HEK293T (cell line): ENCODE data around the gene CD36.

ENCODE experiments used
- ARNT ChIP-seq: fragments of 450-650 bp; IDR thresholded peaks from 2 replicates; pipeline ENCODE4 v1.6.1; 2017; ENCODE audit warnings: mild to moderate bottlenecking
- BHLHE40 ChIP-seq: fragments of 450-650 bp; IDR thresholded peaks from 2 replicates; pipeline ENCODE4 v1.6.1; 2016; ENCODE audit warnings: mild to moderate bottlenecking, moderate library complexity, borderline replicate concordance
- CTBP1 ChIP-seq: fragments of 450-650 bp; IDR thresholded peaks from 2 replicates; pipeline ENCODE4 v1.6.1; 2016; ENCODE audit warnings: borderline replicate concordance
- ELF4 ChIP-seq: fragments of 450-650 bp; IDR thresholded peaks from 2 replicates; pipeline ENCODE4 v1.6.1; 2017; ENCODE audit warnings: antibody characterized with exemption
- FOXK2 ChIP-seq: fragments of 450-650 bp; IDR thresholded peaks from 2 replicates; pipeline ENCODE4 v1.6.1; 2016; ENCODE audit warnings: mild to moderate bottlenecking
- FOXM1 ChIP-seq: fragments of 450-650 bp; IDR thresholded peaks from 2 replicates; pipeline ENCODE4 v1.6.1; 2017; ENCODE audit warnings: mild to moderate bottlenecking, borderline replicate concordance
- HDGF ChIP-seq: fragments of 450-650 bp; IDR thresholded peaks from 2 replicates; pipeline ENCODE4 v1.6.1; 2017; ENCODE audit warnings: antibody characterized with exemption, borderline replicate concordance
- L3MBTL2 ChIP-seq: fragments of 450-650 bp; conservative IDR thresholded peaks from 2 replicates; pipeline ENCODE4 v1.6.1; 2016; ENCODE audit warnings: mild to moderate bottlenecking
- NFRKB ChIP-seq: fragments of 450-650 bp; IDR thresholded peaks from 2 replicates; pipeline ENCODE4 v1.6.1; 2016; ENCODE audit warnings: mild to moderate bottlenecking, moderate library complexity
- SP1 ChIP-seq: fragments of 450-650 bp; IDR thresholded peaks from 2 replicates; pipeline ENCODE4 v1.6.1; 2017
- TARDBP ChIP-seq: fragments of 450-650 bp; IDR thresholded peaks from 2 replicates; pipeline ENCODE4 v1.6.1; 2016

DNA sequence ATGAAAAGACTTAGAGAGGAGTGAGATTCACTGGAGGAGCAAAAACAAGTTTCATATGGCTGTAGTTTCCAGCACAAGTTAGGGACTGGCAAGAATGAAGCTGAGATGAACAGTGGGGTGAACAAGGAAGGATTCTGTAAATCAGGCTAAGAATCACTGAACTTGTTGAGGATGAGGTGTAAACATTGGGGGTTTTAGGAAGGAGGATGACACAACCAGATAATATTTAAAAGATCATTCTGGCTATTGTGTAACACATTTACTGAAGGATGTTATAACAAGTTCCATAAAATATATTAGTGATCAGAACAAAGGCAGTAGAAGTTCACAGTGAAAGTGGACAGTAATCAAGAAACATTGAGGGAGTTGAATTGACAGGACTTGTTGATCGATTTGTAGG, 68.9 kb downstream of the CD36 start:
- TF ChIP-seq TARDBP (no peak), FOXK2 (no peak), ARNT (no peak), BHLHE40 (no peak), CTBP1 (no peak), FOXM1 (no peak), NFRKB (no peak), L3MBTL2 (no peak), SP1 (no peak), ELF4 (no peak), HDGF (no peak)
